Omental fat pad (tissue), 4 donors: ENCODE data around the gene OR6V1. TPM values are rescaled to one million over a fixed set of nuclear protein-coding genes. Genes with fewer than 3 reads are reported as not detected.
"Not testable (repeated sequence)": the region's sequence is repeated elsewhere in the genome, so short reads cannot be mapped to it uniquely, and the experiment has no call there.

Source experiments
- ATAC-seq: fragments of 150-250 bp; one replicate; pipeline ENCODE4 v1.9.1; 2016; ENCODE audit warnings: mild to moderate bottlenecking, moderate library complexity; ENCODE audit not compliant: low FRiP score
- DNase-seq: peaks from one replicate; pipeline ENCODE4 v3.0.0-alpha.2; 2019; ENCODE audit warnings: low spot score
- CTCF ChIP-seq, 3 donors: fragments of 450-650 bp; IDR thresholded peaks; one replicate each; pipeline ENCODE4 v1.5.1; 2016 to 2017; ENCODE audit warnings: antibody characterized with exemption in 3 of 3, mild to moderate bottlenecking in 3 of 3, moderate library complexity in 2 of 3
- total RNA-seq, 4 donors: library from RNA; depleted of rRNA; stranded (reverse); fragments of >200 nt; gene quantifications; one replicate each; pipeline ENCODE4 v1.1.0, GENCODE V29; 2016

The OR6V1 gene
- total RNA-seq, 4 donors from 2014 or later = not detected

DNA sequence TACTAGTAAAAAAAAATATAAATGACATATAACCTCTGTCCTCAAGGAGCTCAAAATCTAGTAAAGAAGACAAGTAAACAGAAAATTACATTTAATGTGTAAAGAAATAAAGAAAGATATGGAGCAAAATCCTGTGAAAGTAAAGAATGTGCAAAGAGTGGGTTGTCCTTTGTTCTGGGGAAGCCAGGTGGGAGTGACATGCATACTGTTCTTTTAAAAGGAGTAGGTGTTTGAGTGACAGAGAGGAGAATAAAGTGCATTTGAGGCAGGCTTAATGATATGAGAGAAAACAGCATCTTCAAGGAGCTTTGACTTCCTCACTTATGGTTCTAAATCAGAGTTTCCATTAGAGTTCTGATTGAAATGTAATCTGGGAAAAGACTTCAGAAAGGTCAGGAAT, 22.0 kb downstream of the OR6V1 start:
- ATAC-seq (no peak), DNase-seq (no peak)
- no peak for TF ChIP-seq CTCF (IDR thresholded peaks at IDR 0.05)

DNA sequence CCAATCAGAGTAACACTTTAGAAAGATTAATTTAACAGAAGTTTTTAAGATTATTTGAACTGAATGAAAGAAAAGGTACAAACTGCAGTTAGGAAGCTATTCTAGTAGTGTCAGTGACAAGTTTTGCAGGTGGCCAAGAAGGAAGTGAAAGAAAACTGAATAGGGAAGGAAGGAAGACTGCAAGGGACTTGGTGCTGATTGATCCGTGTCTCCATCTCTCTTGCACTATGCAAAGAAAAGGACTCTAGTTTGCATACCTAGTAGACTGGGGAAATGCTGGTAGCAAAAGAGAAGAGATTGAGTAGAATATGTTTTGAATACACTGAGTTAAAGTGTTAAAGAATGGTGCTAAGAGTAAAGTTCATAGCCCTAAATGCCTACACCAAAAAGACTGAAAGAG, 33.0 kb downstream of the OR6V1 start:
- ATAC-seq = no peak
- no peak for TF ChIP-seq CTCF (IDR thresholded peaks at IDR 0.05)
- no peak for DNase-seq

DNA sequence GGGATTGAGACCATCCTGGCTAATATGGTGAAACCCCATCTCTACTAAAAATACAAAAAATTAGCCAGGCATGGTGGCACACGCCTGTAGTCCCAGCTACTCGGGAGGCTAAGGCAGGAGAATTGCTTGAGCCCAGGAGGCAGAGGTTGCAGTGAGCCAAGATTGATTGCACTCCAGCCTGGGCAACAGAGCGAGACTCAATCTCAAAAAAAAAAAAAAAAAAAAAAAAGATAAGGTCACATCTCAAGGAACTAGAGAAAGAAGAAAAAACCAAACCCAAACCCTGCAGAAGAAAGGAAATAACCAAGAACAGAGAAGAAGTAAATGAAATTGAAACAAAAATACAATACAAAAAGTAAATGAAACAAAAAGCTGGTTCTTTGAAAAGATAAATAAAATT, 33.5 kb downstream of the OR6V1 start:
- not testable (repeated sequence) for DNase-seq, ATAC-seq

DNA sequence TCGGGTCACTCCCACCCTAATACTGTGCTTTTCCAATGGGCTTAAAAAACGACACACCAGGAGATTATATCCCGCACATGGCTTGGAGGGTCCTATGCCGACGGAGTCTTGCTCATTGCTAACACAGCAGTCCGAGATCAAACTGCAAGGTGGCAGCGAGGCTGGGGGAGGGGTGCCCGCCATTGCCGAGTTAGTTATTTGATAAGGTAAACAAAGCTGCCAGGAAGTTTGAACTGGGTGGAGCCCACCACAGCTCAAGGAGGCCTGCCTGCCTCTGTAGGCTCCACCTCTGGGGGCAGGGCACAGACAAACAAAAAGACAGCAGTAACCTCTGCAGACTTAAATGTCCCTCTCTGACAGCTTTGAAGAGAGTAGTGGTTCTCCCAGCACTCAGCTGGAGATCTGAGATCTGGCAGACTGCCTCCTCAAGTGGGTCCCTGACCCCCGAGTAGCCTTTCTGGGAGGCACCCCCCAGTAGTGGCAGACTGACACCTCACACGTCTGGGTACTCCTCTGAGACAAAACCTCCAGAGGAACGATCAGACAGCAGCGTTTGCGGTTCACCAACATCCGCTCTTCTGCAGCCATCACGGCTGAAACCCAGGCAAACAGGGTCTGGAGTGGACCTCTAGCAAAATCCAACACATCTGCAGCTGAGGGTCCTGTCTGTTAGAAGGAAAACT, 36.5 kb downstream of the OR6V1 start:
- not testable (repeated sequence) for DNase-seq, ATAC-seq

GRCh38 chr7:143096146-143096545, 44.0 kb downstream of the OR6V1 start:
- DNase-seq (no peak), ATAC-seq (no peak)
- no peak for TF ChIP-seq CTCF (IDR thresholded peaks at IDR 0.05)

DNA sequence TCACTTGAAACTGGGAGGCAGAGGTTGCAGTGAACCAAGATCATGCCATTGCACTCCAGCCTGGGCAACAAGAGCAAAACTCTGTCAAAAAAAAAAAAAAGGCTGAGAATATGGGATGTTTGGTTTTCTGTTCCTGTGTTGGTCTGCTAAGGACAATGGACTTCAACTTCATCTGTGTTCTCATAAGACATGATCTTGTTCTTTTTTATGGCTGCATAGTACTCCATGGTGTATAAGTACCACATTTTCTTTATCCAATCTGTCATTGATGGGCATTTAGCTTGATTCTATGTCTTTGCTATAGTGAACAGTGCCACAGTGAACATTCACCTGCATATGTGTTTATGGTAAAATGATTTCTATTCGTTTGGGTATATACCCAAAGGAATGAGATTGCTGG, 47.4 kb downstream of the OR6V1 start:
- ATAC-seq, DNase-seq: not testable (repeated sequence)

Other genes with a start within 250 kb of the OR6V1 start
- gene EPHB6, start 197.3 kb upstream of the OR6V1 start, total RNA-seq = 10 to 100 TPM; 16.9 to 89.0 (median 45.7) TPM
- gene TRPV6, start 166.6 kb upstream of the OR6V1 start, total RNA-seq = under 1 TPM; under 0.01 to 0.65 (median 0.52) TPM
- gene TRPV5, start 118.6 kb upstream of the OR6V1 start, total RNA-seq = not detected
- not detected for gene LLCFC1, start 112.9 kb upstream of the OR6V1 start, total RNA-seq
- under 1 TPM in 2 of 4 donors, not detected in 2; 0.28 to 0.96 TPM for gene KEL, start 90.0 kb upstream of the OR6V1 start, total RNA-seq
- not detected for gene OR9A2, start 25.2 kb upstream of the OR6V1 start, total RNA-seq
- gene PIP, start 79.7 kb downstream of the OR6V1 start, total RNA-seq = not detected
- not detected for gene TAS2R39, start 131.1 kb downstream of the OR6V1 start, total RNA-seq
- gene TAS2R40, start 169.7 kb downstream of the OR6V1 start, total RNA-seq = not detected
- 100 to 1,000 TPM; 159 to 243 (median 177) TPM for gene GSTK1, start 211.1 kb downstream of the OR6V1 start, total RNA-seq
- 1 to 10 TPM in 3 of 4 donors, not detected in 1; 1.1 to 3.8 (median 1.6) TPM for gene TMEM139, start 232.6 kb downstream of the OR6V1 start, total RNA-seq
- gene CASP2, start 236.0 kb downstream of the OR6V1 start, total RNA-seq = 10 to 100 TPM in 3 of 4 donors, 1 to 10 TPM in 1; 7.7 to 21.6 (median 13.3) TPM